HG03521 (cell line): ENCODE data around the gene CDADC1.
"Not testable (repeated sequence)": the region's sequence is repeated elsewhere in the genome, so short reads cannot be mapped to it uniquely, and the experiment has no call there.

Experiments
- ATAC-seq: cut with Tn5 transposase; IDR thresholded peaks from one replicate; pipeline ENCODE4 v1.9.1; 2021; ENCODE audit warnings: mild to moderate bottlenecking, moderate library complexity; ENCODE audit not compliant: unreplicated experiment

Gene CDADC1

DNA sequence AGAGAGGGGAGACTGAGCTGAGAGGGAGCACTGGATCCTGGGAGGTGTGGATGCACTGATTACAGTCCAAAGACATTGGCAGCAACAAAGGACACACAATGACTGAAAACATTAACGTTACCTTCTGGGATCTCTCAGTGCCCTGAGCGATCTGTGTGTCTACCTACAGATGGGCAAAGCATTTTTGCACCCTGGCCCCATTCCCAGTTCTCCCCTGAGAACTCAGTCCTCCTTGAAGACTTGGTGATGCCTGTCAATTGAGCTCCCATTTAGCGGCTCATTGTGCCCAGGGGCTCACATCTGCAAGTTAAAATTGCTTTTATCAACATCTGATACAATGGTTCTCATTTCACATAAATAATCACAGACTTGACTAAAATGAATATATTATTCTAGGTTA is 62.5 kb downstream of the CDADC1 start:
- ATAC-seq = no peak

GRCh38 chr13:49311816-49312215 is 64.1 kb downstream of the CDADC1 start:
- no peak for ATAC-seq

DNA sequence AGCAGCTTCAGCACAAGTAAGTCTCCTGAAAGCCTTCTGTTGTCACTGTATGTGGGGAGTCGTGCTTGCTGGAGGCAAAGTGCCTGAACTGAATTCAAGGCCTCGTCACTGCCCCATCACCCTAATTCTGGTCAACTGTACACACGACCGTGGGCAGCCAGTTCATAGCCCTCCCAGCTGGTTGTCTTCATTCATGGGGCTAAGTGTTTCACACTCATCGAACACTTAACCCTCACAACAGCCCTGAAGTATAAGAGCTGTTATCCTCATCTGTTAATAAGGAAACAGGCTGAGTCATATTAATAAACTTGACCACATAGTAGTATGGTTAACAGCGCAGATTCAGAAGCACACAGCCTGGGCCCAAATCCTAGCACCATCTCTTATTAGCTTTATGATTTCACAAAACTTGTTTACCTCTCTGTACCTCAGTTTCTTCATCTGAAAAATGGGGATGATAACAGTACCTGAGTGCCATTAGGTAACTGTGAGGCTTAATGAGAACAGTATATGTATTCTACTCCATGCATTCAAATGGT is 66.7 kb downstream of the CDADC1 start:
- ATAC-seq = no peak

- no peak for ATAC-seq
These were observed 67.4 kb downstream of the CDADC1 start for GRCh38 chr13:49315036-49315565.

DNA sequence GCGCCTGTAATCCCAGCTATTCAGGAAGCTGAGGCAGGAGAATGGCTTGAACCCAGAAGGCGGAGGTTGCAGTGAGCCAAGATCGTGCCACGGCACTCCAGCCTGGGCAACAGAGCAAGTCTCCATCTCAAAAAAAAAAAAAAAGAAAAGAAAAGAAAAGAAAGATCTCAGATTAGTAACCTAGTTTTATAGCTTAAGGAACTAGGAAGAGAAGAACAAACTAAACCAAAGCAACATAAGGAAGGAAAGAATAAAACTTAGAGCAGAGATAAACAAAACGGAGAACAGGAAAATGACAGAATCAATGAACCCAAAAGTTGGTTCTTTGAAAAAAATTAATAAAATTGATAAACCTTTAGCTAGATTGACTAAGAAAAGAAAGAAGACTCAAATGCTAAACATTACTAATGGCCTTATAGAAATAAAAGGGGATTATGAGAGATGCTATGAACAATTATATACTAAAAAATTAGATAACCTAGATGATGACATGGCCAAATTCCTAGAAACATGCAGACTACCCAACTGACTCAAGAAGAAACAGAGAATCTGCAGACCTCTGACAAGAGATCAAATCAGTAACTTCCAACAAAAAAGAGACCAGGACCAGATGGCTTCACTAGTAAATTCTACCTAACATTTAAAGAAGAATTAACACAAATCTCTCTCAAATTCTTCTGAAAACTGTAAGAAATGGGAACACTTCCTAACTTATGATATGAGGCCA is 68.2 kb downstream of the CDADC1 start:
- ATAC-seq = no peak

- no peak for ATAC-seq
These were observed 71.8 kb downstream of the CDADC1 start for GRCh38 chr13:49319551-49319950.

- no peak for ATAC-seq
These were observed 72.2 kb downstream of the CDADC1 start for GRCh38 chr13:49319951-49320350.

DNA sequence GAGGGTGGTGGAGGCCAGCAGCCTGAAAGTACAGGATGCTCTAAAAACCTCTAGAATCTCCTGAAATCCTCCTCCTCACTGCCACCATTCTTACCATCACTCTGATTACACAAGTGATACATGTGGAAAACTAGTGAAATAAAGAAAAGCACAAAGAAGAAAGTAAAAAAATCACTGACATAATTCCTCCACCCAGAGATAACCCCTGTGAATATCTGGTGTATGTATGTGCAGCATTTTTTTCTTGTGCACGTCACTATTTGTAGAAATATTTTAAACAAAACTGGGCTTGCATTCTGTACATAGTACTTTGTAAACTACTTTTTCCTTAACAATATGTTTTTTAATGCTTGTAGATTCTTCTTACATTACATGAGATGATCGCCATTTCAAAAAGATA is 73.2 kb downstream of the CDADC1 start:
- no peak for ATAC-seq

- ATAC-seq = no peak
These were observed 75.0 kb downstream of the CDADC1 start for GRCh38 chr13:49322702-49323101.

GRCh38 chr13:49323344-49323743 is 75.6 kb downstream of the CDADC1 start:
- no peak for ATAC-seq

GRCh38 chr13:49326222-49326917 is 78.6 kb downstream of the CDADC1 start:
- ATAC-seq = no peak

DNA sequence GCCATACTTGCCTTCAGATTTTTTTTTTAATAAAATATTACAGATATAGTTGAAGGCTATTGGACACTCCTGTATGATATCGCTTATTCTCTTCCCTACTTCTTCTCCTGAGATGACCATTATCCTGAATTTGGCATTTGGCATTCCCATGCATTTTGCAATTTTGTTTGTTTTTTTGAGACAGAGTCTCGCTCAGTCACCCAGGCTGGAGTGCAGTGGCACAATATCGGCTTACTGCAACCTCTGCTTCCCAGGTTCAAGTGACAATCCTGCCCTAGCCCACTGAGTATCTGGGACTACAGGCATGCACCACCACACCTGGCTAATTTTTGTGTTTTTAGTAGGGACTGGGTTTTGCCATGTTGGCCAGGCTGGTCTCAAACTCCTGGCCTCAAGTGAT is 79.4 kb downstream of the CDADC1 start:
- ATAC-seq = not testable (repeated sequence)

- ATAC-seq = no peak
These were observed 82.3 kb downstream of the CDADC1 start for GRCh38 chr13:49329831-49330545.

DNA sequence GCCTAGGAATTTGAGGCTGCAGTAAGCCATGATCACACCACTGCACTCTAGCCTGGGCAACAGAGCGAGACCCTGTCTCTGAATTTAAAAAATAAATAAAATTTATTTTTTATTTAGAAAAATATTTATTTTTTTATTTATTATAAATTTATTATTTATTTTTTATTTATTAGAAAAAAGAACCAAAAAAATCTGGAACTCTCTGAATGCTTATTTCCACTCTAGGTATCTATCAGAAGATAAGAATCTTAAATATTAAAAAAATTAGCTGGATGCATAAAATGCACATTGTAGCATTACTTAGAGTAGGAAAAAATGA is 82.8 kb downstream of the CDADC1 start:
- ATAC-seq = no peak

DNA sequence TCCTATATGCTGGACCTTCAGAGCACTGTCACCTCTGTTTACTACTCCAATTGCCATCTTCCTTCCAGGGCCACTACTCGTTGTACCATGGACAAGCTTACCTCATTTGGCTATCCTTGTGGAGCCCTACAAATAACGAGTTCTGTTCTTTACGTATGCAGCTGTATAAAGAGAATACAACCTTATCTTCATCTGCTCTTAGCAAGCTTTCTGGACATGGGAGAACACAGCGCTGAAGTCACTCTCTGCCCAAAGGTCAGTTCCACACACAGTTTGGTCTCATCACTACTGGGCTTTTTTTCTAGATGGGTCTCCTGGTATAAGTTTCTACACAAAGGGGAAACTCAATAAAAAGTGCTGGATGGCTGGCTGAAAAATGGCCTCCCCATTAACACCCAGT is 88.9 kb downstream of the CDADC1 start:
- ATAC-seq = no peak

DNA sequence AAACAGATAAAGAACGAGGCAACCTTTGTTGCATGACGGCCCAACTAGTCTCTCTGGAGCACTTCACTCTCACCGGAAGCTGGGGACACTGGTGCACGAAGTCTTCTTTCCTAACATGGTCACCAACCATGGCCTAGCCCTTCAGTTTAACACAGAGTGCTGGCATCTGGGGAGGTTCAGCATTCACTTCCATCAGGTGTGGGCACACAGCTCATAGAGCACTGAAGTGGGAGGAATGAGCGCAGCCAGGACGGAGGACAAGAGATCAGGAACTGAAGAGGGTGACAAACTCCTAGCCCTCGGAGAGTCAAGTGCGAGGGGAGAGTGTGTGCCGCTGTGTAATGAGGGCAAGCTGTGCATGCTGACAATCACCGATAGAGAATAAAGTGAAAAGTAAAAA is 92.4 kb downstream of the CDADC1 start:
- ATAC-seq = no peak

DNA sequence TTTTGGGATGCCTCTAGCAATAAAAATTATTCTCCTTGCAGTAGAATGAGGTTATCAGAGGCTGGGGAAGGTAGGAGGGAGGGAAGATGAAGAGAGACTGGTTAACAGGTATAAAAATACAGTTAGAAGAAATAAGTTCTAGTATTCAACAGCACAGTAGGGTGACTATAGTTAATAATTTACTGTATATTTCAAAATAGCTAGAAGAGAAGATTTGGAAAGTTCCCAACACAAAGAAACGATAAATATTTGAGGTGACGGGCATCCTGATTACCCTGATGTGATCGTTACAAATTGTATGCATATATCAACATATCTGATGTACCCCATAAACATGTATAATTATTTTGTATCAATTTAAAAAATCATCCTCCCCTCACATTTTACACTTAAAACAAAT is 93.8 kb downstream of the CDADC1 start:
- ATAC-seq = no peak

DNA sequence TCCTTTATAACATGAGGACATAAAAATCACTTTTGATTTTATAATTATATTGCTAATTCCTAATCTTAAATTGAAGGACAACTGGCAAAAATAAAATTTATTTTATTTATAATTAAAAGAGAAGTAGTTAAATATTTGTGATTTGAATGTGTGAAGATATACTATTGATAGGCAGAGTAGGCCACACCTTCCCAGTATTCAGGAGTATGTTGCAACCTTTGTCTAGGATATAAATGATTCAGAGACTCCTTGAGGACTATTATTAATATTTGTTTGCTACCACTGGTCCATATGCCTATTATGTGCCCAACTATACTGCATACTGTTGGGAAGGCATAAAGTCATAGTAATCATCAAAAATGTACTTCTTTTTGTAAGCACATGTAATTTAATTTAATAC is 94.2 kb downstream of the CDADC1 start:
- ATAC-seq = no peak

DNA sequence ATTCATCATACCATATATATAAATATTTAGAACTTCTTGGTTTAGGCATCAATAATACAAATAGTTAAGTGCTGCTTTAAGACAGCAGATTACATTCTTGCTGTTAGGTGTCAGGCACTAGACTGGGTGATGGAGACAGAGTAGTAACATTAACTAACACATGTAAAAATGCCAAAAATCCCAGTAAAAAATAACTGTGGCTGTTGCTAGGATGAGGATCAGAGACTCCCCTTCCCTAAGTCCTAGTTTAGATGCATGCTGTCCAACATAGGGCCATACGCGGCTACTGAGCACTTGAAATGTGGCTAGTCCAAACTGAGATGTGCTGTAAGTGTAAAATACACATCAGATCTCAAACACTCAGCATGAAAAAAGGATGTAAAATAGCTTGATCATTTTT is 94.7 kb downstream of the CDADC1 start:
- no peak for ATAC-seq
